C4-2B (cell line): Measurements from ENCODE around the gene COPS3.

Experiments used
- ZFX ChIP-seq: fragments of 450-650 bp; IDR thresholded peaks from 2 replicates; pipeline ENCODE4 v1.6.1; 2017
- TF ChIP-seq, protein P1 (sequence below): fragments of 450-650 bp; conservative IDR thresholded peaks from 2 replicates; pipeline ENCODE4 v1.5.1; 2017; ENCODE audit warnings: mild to moderate bottlenecking

DNA sequence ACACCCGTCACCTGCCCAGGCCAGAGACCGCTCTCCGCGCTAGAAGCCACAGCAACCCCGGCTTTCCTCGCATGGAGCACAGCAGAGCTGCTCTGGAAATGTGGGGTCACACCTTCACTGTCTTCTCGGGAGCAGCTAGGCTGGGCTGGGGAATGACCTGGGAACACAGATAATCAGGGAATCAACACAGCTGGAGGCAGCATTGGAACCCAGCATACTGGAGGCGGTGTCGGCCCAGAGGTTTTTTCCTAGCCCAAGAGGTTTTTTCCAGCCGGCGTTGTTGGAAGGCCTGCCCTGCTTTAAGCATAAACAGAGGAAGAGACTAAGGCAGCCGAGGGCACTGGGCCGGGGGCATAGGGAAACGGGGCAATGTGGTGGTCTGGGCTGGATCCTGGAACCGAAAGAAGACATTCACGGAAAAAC is 74.1 kb downstream of the COPS3 start:
- TF ChIP-seq, protein P1, sequence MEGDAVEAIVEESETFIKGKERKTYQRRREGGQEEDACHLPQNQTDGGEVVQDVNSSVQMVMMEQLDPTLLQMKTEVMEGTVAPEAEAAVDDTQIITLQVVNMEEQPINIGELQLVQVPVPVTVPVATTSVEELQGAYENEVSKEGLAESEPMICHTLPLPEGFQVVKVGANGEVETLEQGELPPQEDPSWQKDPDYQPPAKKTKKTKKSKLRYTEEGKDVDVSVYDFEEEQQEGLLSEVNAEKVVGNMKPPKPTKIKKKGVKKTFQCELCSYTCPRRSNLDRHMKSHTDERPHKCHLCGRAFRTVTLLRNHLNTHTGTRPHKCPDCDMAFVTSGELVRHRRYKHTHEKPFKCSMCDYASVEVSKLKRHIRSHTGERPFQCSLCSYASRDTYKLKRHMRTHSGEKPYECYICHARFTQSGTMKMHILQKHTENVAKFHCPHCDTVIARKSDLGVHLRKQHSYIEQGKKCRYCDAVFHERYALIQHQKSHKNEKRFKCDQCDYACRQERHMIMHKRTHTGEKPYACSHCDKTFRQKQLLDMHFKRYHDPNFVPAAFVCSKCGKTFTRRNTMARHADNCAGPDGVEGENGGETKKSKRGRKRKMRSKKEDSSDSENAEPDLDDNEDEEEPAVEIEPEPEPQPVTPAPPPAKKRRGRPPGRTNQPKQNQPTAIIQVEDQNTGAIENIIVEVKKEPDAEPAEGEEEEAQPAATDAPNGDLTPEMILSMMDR, result no peak
- no peak for TF ChIP-seq ZFX
